Measurements from ENCODE around the gene XPR1. TPM values are rescaled to one million over a fixed set of nuclear protein-coding genes. Genes with fewer than 3 reads are reported as not detected.
A peak's percentile ranks its signal among the peaks of the same experiment; 100 is the strongest.
"Not testable (repeated sequence)": the region's sequence is repeated elsewhere in the genome, so short reads cannot be mapped to it uniquely, and the experiment has no call there.

XPR1 gene
- total and polyA plus RNA-seq, 2 experiments from 2014 or later, result 18.1 to 36.4 TPM

DNA sequence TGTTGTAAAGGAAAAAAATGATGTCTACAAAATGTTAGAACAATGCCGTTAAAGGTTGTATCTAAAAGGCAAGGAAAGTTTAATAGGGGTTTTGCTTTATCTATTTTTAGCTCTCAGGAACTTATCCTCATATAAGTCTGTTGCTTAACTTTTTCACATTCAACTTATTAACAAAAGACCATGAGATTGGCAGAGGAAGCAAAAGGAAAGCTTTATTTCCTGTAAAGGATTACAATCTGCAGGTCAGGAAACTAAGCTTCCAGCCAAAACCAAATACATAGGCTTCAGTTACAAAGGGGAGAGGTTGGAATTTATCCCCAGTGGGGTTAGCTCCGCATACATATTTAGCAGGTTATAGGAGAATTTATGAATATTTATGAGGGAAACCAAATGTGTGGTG lies 222.2 kb downstream of the XPR1 start:
- H3K9me3 ChIP-seq (ENCODE audit: low read depth), result no peaks in the 10 kb centered on the region
- peak in 1 of 2 donors; percentile 34 for DNase-seq (ENCODE audit: low read depth in 1 of 2, low spot score in 1 of 2)
- H3K4me1 ChIP-seq (ENCODE audit: low read depth), result peaks cover 11% of the 10 kb centered on the region
- H3K4me3 ChIP-seq, result no peak overlapping the region
- no peaks in the 10 kb centered on the region for H3K27me3 ChIP-seq
- TF ChIP-seq, protein P1, sequence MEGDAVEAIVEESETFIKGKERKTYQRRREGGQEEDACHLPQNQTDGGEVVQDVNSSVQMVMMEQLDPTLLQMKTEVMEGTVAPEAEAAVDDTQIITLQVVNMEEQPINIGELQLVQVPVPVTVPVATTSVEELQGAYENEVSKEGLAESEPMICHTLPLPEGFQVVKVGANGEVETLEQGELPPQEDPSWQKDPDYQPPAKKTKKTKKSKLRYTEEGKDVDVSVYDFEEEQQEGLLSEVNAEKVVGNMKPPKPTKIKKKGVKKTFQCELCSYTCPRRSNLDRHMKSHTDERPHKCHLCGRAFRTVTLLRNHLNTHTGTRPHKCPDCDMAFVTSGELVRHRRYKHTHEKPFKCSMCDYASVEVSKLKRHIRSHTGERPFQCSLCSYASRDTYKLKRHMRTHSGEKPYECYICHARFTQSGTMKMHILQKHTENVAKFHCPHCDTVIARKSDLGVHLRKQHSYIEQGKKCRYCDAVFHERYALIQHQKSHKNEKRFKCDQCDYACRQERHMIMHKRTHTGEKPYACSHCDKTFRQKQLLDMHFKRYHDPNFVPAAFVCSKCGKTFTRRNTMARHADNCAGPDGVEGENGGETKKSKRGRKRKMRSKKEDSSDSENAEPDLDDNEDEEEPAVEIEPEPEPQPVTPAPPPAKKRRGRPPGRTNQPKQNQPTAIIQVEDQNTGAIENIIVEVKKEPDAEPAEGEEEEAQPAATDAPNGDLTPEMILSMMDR (IDR thresholded peaks at IDR 0.05; ENCODE audit: low read depth, low read length), result no peak
- H3K27ac ChIP-seq, result peak overlapping the region; percentile 24
- no peaks in the 10 kb centered on the region for H3K36me3 ChIP-seq

DNA sequence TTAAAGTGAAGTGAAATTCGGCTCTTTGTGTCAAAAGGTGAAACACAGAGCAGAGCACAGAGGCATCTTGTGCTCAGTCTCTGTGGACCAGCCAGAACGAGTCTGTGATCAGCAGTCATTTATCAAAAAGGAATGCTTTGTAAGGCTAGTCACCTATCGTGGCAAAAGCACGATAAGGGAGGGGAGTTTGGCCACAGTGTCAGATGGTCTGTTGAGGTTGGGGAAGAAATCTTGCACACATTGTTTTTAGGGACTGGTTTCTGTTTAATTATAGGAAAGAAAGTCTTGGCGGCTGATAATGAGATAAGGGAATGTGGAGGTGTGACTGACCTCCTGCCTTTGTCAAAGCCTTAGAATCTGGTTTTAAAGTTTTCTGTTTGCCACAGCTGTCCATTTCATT lies 222.6 kb downstream of the XPR1 start:
- TF ChIP-seq, protein P1 (IDR thresholded peaks at IDR 0.05; ENCODE audit: low read depth, low read length), result no peak
- peaks cover 11% of the 10 kb centered on the region for H3K4me1 ChIP-seq (ENCODE audit: low read depth)
- no peak overlapping the region for H3K4me3 ChIP-seq
- H3K27ac ChIP-seq, result peak overlapping the region; percentile 24
- H3K27me3 ChIP-seq, result no peaks in the 10 kb centered on the region
- peak; percentile 25 to 32 for DNase-seq (ENCODE audit: low read depth in 1 of 2, low spot score in 1 of 2)
- H3K9me3 ChIP-seq (ENCODE audit: low read depth), result no peaks in the 10 kb centered on the region
- no peaks in the 10 kb centered on the region for H3K36me3 ChIP-seq

- not testable (repeated sequence) for H3K27me3 ChIP-seq; H3K4me3 ChIP-seq; H3K27ac ChIP-seq; H3K36me3 ChIP-seq; H3K9me3 ChIP-seq (ENCODE audit: low read depth); DNase-seq (ENCODE audit: low read depth in 1 of 2, low spot score in 1 of 2)
- H3K4me1 ChIP-seq (ENCODE audit: low read depth), result peaks cover 11% of the 10 kb centered on the region
These were observed 226.3 kb downstream of the XPR1 start for GRCh38 chr1:180857947-180858725.

GRCh38 chr1:180859306-180859705 lies 227.5 kb downstream of the XPR1 start:
- Histone ChIP-seq H3K36me3 (peaks cover 8% of the 10 kb centered on the region), H3K27ac (no peak overlapping the region), H3K4me3 (no peak overlapping the region), H3K9me3 (ENCODE audit: low read depth) (no peaks in the 10 kb centered on the region), H3K27me3 (no peaks in the 10 kb centered on the region), H3K4me1 (ENCODE audit: low read depth) (peaks cover 4% of the 10 kb centered on the region)
- no peak for DNase-seq (ENCODE audit: low read depth in 1 of 2, low spot score in 1 of 2)
- TF ChIP-seq, protein P1 (IDR thresholded peaks at IDR 0.05; ENCODE audit: low read depth, low read length), result no peak

- no peaks in the 10 kb centered on the region for H3K4me1 ChIP-seq (ENCODE audit: low read depth)
- TF ChIP-seq, protein P1 (IDR thresholded peaks at IDR 0.05; ENCODE audit: low read depth, low read length), result no peak
- H3K27ac ChIP-seq, result no peak overlapping the region
- H3K36me3 ChIP-seq, result peaks cover 10% of the 10 kb centered on the region
- no peak overlapping the region for H3K4me3 ChIP-seq
- DNase-seq (ENCODE audit: low read depth in 1 of 2, low spot score in 1 of 2), result no peak
- H3K9me3 ChIP-seq (ENCODE audit: low read depth), result no peaks in the 10 kb centered on the region
- H3K27me3 ChIP-seq, result no peaks in the 10 kb centered on the region
These were observed 228.7 kb downstream of the XPR1 start for GRCh38 chr1:180860535-180860934.

GRCh38 chr1:180862305-180862704 lies 230.5 kb downstream of the XPR1 start:
- Histone ChIP-seq H3K9me3 (ENCODE audit: low read depth) (no peaks in the 10 kb centered on the region), H3K27ac (no peak overlapping the region), H3K4me3 (no peak overlapping the region), H3K27me3 (no peaks in the 10 kb centered on the region), H3K4me1 (ENCODE audit: low read depth) (no peaks in the 10 kb centered on the region), H3K36me3 (peaks cover 10% of the 10 kb centered on the region)
- TF ChIP-seq, protein P1 (IDR thresholded peaks at IDR 0.05; ENCODE audit: low read depth, low read length), result no peak
- DNase-seq (ENCODE audit: low read depth in 1 of 2, low spot score in 1 of 2), result no peak

Data from cardiac muscle cell (in vitro differentiated cells and primary cell).